Measurements from ENCODE around the gene GSX1.

- no peak for TF ChIP-seq CTCF (IDR thresholded peaks at IDR 0.05; ENCODE audit: poor library complexity, severe bottlenecking)
- TF ChIP-seq RAD21 (conservative IDR thresholded peaks at IDR 0.05) = no peak
- TF ChIP-seq EZH2 (IDR thresholded peaks at IDR 0.05; ENCODE audit: borderline replicate concordance, insufficient read depth, low read length, poor library complexity, severe bottlenecking) = no peak
- TF ChIP-seq POLR2AphosphoS5 (IDR thresholded peaks at IDR 0.05) = no peak
- no peak for TF ChIP-seq MXI1 (conservative IDR thresholded peaks at IDR 0.05; ENCODE audit: poor library complexity, severe bottlenecking)
- no peak for TF ChIP-seq TAF1 (IDR thresholded peaks at IDR 0.05; ENCODE audit: low read depth)
- no peak for TF ChIP-seq EP300 (conservative IDR thresholded peaks at IDR 0.05; ENCODE audit: poor library complexity, severe bottlenecking)
Measured at GRCh38 chr13:27835799-27836198, 43.5 kb downstream of the GSX1 start.

Measured in neural cell (in vitro differentiated cells).